Inferior parietal cortex (tissue), 1 donor: ENCODE measurements around the gene DGKB.

Experiments used
- DNase-seq: peaks from one replicate; pipeline ENCODE4 v3.0.0-alpha.2; 2016; ENCODE audit errors: extremely low spot score

Gene DGKB

GRCh38 chr7:14218338-14218737, 684.2 kb downstream of the DGKB start:
- DNase-seq = no peak

- DNase-seq = no peak
Observed at GRCh38 chr7:14209896-14210484, 692.6 kb downstream of the DGKB start.

- no peak for DNase-seq
Observed at GRCh38 chr7:14207711-14208110, 694.8 kb downstream of the DGKB start.

- DNase-seq = no peak
Observed at GRCh38 chr7:14207138-14207537, 695.4 kb downstream of the DGKB start.

GRCh38 chr7:14206121-14206520, 696.4 kb downstream of the DGKB start:
- DNase-seq = no peak

- DNase-seq = no peak
Observed at GRCh38 chr7:14201353-14201752, 701.2 kb downstream of the DGKB start.

- DNase-seq = no peak
Observed at GRCh38 chr7:14199336-14199735, 703.2 kb downstream of the DGKB start.

GRCh38 chr7:14197280-14197679, 705.3 kb downstream of the DGKB start:
- no peak for DNase-seq

- DNase-seq = no peak
Observed at GRCh38 chr7:14196555-14196954, 706.0 kb downstream of the DGKB start.

GRCh38 chr7:14195871-14196270, 706.7 kb downstream of the DGKB start:
- DNase-seq = no peak

- DNase-seq = no peak
Observed at GRCh38 chr7:14195079-14195478, 707.5 kb downstream of the DGKB start.

- DNase-seq = no peak
Observed at GRCh38 chr7:14191686-14192098, 710.9 kb downstream of the DGKB start.

- DNase-seq = no peak
Observed at GRCh38 chr7:14184292-14184864, 718.2 kb downstream of the DGKB start.

GRCh38 chr7:14179781-14180180, 722.8 kb downstream of the DGKB start:
- DNase-seq = peak; percentile 37

GRCh38 chr7:14177876-14178275, 724.7 kb downstream of the DGKB start:
- no peak for DNase-seq

- no peak for DNase-seq
Observed at GRCh38 chr7:14170872-14171271, 731.7 kb downstream of the DGKB start.

GRCh38 chr7:14158111-14158510, 744.4 kb downstream of the DGKB start:
- DNase-seq = no peak

GRCh38 chr7:14156436-14156835, 746.1 kb downstream of the DGKB start:
- DNase-seq = no peak

- no peak for DNase-seq
Observed at GRCh38 chr7:14148974-14149373, 753.6 kb downstream of the DGKB start.

GRCh38 chr7:14147532-14147931, 755.0 kb downstream of the DGKB start:
- DNase-seq = no peak

- DNase-seq = no peak
Observed at GRCh38 chr7:14144538-14144937, 758.0 kb downstream of the DGKB start.

- no peak for DNase-seq
Observed at GRCh38 chr7:14144109-14144508, 758.4 kb downstream of the DGKB start.

- no peak for DNase-seq
Observed at GRCh38 chr7:14137676-14138075, 764.9 kb downstream of the DGKB start.

GRCh38 chr7:14133752-14134151, 768.8 kb downstream of the DGKB start:
- no peak for DNase-seq
